Lower lobe of right lung (tissue), 2 donors: Measurements from ENCODE around the gene LATS2. TPM values are rescaled to one million over a fixed set of nuclear protein-coding genes. Genes with fewer than 3 reads are reported as not detected.

ENCODE experiments used
- ATAC-seq, 2 donors: fragments of 200-7000 bp; cut with Tn5 transposase; one replicate each; pipeline ENCODE4 v1.9.1; 2020 to 2022; ENCODE audit warnings: mild to moderate bottlenecking in 2 of 2, moderate library complexity in 2 of 2
- DNase-seq: peaks from one replicate; pipeline ENCODE4 v3.0.0-alpha.2; 2020
- H3K27ac ChIP-seq: fragments of 200-600 bp; one replicate; pipeline ENCODE4 v1.8.0; 2022
- H3K27me3 ChIP-seq: fragments of 200-600 bp; one replicate; pipeline ENCODE4 v1.8.0; 2022; ENCODE audit warnings: low read depth
- H3K36me3 ChIP-seq: fragments of 200-600 bp; one replicate; pipeline ENCODE4 v1.8.0; 2022; ENCODE audit warnings: mild to moderate bottlenecking
- H3K4me1 ChIP-seq: fragments of 200-600 bp; one replicate; pipeline ENCODE4 v1.8.0; 2022
- H3K4me3 ChIP-seq: fragments of 200-600 bp; one replicate; pipeline ENCODE4 v1.8.0; 2022; ENCODE audit warnings: mild to moderate bottlenecking
- H3K9me3 ChIP-seq: fragments of 200-600 bp; one replicate; pipeline ENCODE4 v1.8.0; 2022
- CTCF ChIP-seq: fragments of 200-600 bp; IDR thresholded peaks from one replicate; pipeline ENCODE4 v1.8.0; 2022; ENCODE audit warnings: antibody characterized with exemption, mild to moderate bottlenecking
- intact Hi-C: fragments of 100-400 bp; cut with DNase I; formaldehyde crosslinking; loops from one replicate; pipeline ENCODE4 v1.11.0; 2022
- total RNA-seq: library from RNA; stranded (reverse); fragmentation: NEBNext Ultra II Directional; extraction: Animal tissue kit (Norgen Biotek cat#: 25700); gene quantifications from one replicate; pipeline ENCODE4 v1.2.1, GENCODE V29; 2021
- donor health status: DM: no; HTN: yes; CAD: no; lungs with severe emphysema.

LATS2 gene
- total RNA-seq, 1 donor from 2014 or later: 26.1 TPM

DNA sequence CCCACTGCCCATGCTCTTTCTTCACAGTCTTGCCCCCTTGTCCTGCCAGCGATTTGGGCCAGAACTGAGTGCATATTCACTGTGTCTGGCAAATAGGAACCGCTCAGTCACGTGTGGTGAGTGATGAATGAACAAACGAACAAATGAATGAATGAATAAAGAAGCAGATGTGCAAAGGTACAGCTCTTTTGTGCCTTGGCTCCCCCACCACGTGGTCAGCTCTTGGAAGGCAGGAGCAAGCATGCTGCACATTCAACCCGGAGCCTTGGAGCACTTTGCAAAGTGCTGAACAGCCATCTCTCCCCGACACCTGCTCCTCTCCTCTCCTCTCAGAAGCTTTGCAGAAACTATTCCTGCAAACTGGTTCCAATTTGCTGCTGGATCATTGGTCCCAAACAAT is 52.4 kb downstream of the LATS2 start:
- ATAC-seq (no peak), DNase-seq (no peak)
- Histone ChIP-seq H3K4me3 (no peak overlapping the region), H3K27me3 (no peaks in the 10 kb centered on the region), H3K36me3 (no peaks in the 10 kb centered on the region), H3K4me1 (peaks cover 43% of the 10 kb centered on the region), H3K27ac (no peak overlapping the region), H3K9me3 (no peaks in the 10 kb centered on the region)
- intact Hi-C loops: no loop called here
- no peak for TF ChIP-seq CTCF

GRCh38 chr13:21008026-21008425 is 53.4 kb downstream of the LATS2 start:
- no peak for DNase-seq
- peaks cover 37% of the 10 kb centered on the region for H3K4me1 ChIP-seq
- no peaks in the 10 kb centered on the region for H3K36me3 ChIP-seq
- no peak for TF ChIP-seq CTCF
- no peak overlapping the region for H3K4me3 ChIP-seq
- no peak overlapping the region for H3K27ac ChIP-seq
- ATAC-seq: no peak
- intact Hi-C loops: no loop called here
- H3K9me3 ChIP-seq: no peaks in the 10 kb centered on the region
- H3K27me3 ChIP-seq: no peaks in the 10 kb centered on the region

GRCh38 chr13:21006141-21007005 is 55.0 kb downstream of the LATS2 start:
- intact Hi-C loops: no loop called here
- H3K4me1 ChIP-seq: peaks cover 20% of the 10 kb centered on the region
- H3K27ac ChIP-seq: peak overlapping the region; percentile 10
- no peak overlapping the region for H3K4me3 ChIP-seq
- TF ChIP-seq CTCF: no peak
- H3K27me3 ChIP-seq: no peaks in the 10 kb centered on the region
- H3K9me3 ChIP-seq: no peaks in the 10 kb centered on the region
- DNase-seq (peak; percentile 15), ATAC-seq (no peak)
- H3K36me3 ChIP-seq: no peaks in the 10 kb centered on the region

DNA sequence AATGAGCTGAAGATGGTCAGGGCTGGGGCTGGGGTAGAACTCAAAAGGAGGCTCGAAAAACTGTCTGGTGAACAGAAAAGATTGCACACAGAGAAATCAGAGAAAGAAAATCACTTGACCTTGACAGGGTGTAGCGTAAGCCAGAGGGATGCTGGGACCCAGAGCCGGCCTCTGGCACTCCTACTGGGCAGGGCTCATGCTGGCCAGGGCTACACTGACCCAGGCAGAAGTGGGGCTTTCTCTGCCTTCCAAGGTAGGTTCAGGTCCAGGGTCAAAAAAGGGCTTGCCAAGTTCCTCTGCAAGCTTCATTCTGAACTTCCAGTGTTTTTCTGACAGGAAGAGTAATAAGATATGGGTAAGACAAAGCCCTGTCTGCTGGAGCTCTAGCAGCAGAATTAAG is 56.2 kb downstream of the LATS2 start:
- Histone ChIP-seq H3K36me3 (no peaks in the 10 kb centered on the region), H3K4me3 (no peak overlapping the region), H3K27ac (no peak overlapping the region), H3K4me1 (peaks cover 9% of the 10 kb centered on the region), H3K9me3 (no peaks in the 10 kb centered on the region), H3K27me3 (no peaks in the 10 kb centered on the region)
- TF ChIP-seq CTCF: no peak
- DNase-seq (no peak), ATAC-seq (no peak)
- intact Hi-C loops: no loop called here

DNA sequence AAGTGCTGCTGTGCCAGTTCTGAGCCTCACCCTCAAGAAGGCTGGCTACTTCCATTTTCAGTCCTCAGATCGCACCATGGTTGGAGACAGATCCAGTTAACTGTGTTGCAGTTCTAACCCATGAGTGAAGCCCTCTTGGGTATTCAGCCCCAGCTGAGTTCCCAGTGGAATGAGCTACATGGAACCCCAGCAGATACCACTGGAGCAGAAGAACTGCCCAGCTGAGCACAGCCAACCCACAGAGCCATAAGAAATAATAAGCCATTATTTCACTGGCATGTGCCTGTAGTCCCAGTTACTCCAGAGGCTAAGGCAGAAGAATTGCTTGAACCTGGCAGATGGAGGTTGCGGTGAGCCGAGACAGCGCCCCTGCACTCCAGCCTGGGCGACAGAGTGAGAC is 59.9 kb downstream of the LATS2 start:
- DNase-seq (no peak), ATAC-seq (no peak)
- intact Hi-C loops: no loop called here

More for the DNA sequence above, 59.9 kb downstream of the LATS2 start:
- TF ChIP-seq CTCF: no peak
- Histone ChIP-seq H3K27ac (no peak overlapping the region), H3K4me1 (peaks cover 17% of the 10 kb centered on the region), H3K4me3 (no peak overlapping the region), H3K36me3 (peaks cover 12% of the 10 kb centered on the region), H3K9me3 (no peaks in the 10 kb centered on the region), H3K27me3 (no peaks in the 10 kb centered on the region)
